ENCODE results near the gene ARHGAP5.
"Not testable (repeated sequence)": the region's sequence is repeated elsewhere in the genome, so short reads cannot be mapped to it uniquely, and the experiment has no call there.

- not testable (repeated sequence) for TF ChIP-seq CTCF, POLR2A, EP300, POLR2AphosphoS5 (IDR thresholded peaks at IDR 0.05)
Observed at GRCh38 chr14:32131689-32132088, 54.6 kb downstream of the ARHGAP5 start.
